HG03565 (cell line): ENCODE results near the gene NREP.

Source experiments
- ATAC-seq: cut with Tn5 transposase; IDR thresholded peaks from one replicate; pipeline ENCODE4 v1.9.1; 2021; ENCODE audit warnings: mild to moderate bottlenecking, moderate library complexity; ENCODE audit not compliant: unreplicated experiment

The NREP gene

GRCh38 chr5:111765613-111766571, 8.9 kb upstream of the NREP start:
- ATAC-seq = no peak

GRCh38 chr5:111764019-111764418, 7.0 kb upstream of the NREP start:
- no peak for ATAC-seq

GRCh38 chr5:111762895-111763294, 5.9 kb upstream of the NREP start:
- ATAC-seq = no peak

DNA sequence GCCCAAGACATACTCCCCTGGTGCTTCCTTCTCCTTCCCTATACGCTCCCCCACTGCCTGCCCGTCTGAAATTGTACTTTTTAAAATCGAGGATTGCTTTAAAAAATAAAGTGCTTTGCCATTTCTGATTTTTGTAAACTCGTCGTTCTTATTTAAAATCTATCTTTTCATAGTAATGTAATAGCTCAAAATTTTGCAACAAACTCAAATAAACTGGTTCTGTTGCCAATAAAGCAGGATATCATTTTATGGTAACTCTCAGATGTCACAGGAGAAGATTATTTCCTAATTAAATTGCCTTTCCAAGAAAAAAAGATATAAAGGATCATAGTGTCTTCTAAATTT, 1.3 kb upstream of the NREP start:
- no peak for ATAC-seq

GRCh38 chr5:111757355-111758283, 625 bp upstream of the NREP start:
- peak; percentile 55 for ATAC-seq

DNA sequence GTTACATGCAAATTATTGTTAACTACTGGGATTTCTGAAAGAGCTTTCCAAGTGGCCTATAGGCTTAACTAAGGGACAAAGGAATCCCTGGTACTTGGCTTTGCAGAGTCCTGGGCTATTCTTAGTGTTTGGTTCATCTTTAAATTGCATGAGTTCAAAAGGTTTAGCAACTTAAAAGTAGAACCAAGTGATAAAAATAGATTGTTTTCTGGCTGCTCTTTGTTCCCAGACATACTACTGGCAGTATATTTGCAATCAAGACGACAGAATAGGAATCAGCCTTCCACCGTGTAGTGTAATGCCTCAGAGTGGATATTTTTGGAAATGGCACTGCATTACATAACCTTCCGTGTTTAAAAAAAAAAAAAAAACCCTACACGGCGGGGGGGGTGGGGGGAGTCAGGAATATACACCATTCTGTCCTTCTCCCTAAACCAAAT, 1.0 kb downstream of the NREP start:
- no peak for ATAC-seq

DNA sequence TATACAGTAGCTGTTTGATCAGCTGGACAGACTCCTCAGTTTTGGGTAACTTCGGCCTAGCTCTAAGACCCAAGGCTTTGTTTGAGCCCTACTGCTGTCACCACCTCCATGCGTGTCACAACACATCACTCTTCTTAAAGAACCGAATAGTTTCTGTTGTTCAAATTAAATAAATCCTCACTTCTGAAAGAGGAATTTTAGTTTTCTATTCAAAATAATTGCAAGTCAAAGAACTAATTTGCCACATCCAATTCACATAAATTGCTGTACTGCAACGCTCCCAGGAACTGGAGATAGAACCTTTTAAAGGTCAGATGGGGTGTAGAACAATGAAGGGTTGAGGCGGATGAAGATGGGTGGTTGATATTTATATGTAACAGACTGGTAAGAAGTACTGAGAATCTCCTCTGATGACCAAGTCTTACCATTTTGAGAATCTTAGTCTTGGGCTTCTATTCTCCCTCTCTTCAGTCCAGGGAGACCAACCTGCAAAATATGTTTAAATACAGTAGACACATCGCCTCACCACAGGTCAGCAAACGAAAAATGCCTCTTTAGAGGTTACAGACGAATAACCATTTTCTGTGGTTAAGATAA, 1.6 kb downstream of the NREP start:
- no peak for ATAC-seq

GRCh38 chr5:111753884-111754589, 3.0 kb downstream of the NREP start:
- no peak for ATAC-seq

GRCh38 chr5:111752426-111752965, 4.5 kb downstream of the NREP start:
- ATAC-seq = no peak

DNA sequence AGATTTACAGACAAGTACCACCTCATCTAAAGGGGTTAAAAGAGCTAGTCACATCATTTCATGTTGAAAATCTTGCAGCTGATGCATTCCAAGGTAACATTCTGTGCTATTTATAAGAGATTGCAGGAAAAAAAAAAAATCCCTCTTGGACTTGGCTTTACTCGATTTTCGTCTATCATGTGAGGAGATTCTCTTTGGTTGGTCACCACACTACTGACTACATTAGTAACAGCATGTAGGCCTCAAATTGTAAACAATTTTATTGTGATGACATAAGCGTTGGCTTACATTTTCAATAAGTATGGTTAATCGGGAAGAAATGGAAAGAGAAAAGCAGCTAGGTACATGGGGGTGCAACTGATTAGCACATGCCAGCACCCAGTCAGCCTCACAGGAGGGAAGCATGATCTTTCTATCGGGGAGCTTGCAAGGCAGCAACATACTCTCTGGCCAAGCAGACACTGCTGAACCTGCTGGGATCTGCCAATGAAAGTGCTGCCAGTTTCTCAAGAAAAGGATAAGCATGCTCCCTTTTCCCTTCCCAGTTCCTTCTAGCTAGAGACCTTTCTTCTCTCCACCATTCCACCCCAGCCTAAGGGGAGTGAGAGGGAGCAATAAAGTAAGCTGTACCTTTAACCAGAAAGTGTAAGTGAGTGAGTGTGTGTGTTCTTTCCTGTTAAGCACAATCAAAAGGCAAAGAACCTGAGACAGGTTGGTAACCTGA, 7.5 kb downstream of the NREP start:
- no peak for ATAC-seq

DNA sequence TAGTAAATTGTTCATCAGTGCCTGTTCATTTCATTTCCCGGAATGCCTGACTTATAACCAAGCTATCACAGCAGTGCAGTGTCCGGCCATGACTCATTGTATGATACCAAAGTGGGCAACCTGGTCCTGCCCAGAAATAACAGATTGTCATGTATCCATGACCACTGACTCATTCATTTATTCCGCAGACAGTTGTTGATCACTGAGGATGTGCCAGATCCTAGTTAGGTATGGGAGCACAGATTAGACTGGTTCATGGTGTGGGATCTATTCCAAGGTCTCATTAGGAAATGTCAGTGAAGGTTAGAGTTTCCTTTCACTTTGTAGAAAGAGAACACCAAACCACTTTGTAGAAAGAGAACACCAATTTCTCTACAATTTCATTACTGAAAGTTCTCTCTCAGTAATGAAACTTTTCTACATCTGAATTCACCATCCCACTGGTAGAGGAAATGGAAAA, 8.7 kb downstream of the NREP start:
- ATAC-seq = no peak

DNA sequence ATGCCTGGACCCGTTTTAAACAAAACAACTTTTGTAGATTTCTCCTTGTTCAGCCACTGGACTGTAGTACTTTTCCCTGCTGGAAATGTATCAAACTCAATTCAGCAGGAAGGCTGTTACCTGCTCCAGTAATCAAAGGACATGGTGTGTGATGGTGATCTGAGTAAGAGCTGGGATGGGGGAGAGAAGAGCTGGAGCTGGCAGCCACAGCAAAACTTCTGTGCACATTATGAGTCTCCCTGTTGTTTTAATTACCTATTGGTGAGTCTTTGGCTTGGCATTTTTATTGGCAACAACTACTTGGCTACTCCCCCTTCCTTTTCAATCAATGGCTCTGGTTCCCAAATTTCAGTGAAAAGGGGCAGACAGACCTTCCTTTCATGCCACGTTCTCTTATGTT, 9.7 kb downstream of the NREP start:
- no peak for ATAC-seq

DNA sequence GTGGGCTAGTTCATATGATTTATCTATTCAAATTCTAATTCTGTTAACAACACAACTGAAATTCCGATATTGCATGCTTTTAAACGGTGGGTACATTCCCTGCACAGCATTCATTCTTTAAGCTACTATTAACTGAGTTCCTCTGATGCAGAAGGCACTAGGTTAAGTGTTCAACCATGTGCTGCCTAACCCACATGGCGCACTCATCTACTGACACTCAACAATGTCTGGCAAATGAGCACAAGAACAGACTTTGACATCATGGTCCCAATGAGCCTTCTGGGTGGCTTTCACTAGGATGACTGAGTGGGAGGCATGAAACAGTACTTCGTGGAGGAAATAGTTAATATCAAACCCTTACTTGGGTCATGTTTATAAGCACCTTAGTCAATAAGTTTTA, 10.2 kb downstream of the NREP start:
- no peak for ATAC-seq

DNA sequence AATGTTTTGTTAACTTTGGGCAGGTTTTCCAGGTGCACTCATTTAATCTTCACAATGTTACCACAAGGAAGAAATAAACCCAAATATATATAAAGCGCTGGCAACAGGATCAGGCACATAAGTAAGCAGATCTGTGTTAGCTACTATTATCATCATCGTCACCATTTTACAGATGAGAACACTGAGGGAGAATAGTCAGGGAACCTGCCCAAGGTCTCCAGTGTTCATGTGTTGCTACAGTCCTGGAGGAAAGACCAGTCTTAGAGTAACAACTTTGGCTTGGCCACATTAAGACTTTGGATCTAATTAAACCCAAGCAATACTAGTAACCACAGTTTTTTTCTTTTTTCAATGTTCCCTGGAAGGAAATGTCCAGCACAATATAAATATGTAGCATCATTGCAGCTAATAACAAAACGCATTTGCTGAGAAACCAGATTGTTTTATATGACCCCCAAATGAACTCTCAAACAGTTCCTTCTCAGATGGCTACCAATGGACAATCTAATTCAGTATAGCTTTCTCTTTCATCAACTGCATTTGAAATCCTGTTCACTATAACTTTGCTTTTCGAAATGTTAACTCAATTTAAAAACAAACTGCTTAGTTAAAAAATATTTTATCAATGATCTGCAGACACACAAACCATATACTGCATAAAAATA, 11.8 kb downstream of the NREP start:
- ATAC-seq = no peak

- ATAC-seq = no peak
Observed at GRCh38 chr5:111744455-111744854, 12.5 kb downstream of the NREP start.

DNA sequence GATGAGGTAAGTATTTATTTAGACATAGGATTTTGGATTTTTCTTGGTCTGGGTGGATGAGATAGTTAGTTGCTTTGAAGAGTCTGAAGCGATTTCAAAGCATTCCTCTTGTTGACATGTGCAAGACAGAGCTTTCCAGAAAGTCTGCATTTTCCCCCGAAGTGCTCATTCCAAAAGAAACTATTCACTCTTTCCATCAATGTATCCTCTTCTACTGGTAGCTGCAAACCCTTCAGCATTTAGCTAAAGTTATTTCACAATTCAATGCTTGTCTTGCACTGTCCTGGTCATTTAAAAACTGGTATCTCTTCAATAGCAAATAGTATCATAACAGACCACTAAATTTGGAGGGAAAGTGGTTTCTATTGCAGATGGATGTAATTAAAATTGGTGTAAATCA, 13.0 kb downstream of the NREP start:
- ATAC-seq = no peak

DNA sequence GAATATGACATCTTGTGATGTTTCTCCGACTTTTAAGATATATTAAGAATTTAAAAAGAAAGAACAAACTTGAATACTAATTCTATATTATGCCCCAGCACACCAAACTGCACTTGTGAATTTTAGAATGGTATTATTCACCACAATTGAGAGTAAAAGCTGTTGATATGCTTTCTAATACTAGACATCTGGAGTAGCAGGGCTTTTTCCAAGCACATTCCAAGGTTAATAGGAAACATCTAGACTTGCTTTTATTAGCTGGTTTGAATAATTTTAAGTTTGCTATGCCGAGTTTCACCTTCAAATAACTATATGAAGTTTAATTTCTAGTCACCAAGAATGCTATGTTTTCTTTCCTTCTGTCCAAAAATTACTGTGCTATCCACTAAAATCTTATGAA, 13.5 kb downstream of the NREP start:
- no peak for ATAC-seq

GRCh38 chr5:111742177-111742994, 14.6 kb downstream of the NREP start:
- ATAC-seq = no peak
